Endothelial cell of umbilical vein (primary cell): ENCODE results near the gene AARS2. TPM values are rescaled to one million over a fixed set of nuclear protein-coding genes. Genes with fewer than 3 reads are reported as not detected.
A peak's percentile ranks its signal among the peaks of the same experiment; 100 is the strongest.

ENCODE experiments used
- BruUV-seq: library from RNA; stranded (reverse); fragments of 400-500 nt; replicated peaks from 2 replicates; lab custom pipeline; 2021; lab: Mats Ljungman, UMichigan
- CTCF ChIA-PET: fragments of 300-600, 350-600 bp; sonication (Branson Sonifier 250); formaldehyde crosslinking; loops from one replicate; lab custom pipeline; 2021; ENCODE audit warnings: antibody characterized with exemption, inconsistent platforms; lab: Charles Lee
- POLR2A ChIA-PET: fragments of 300-600, 350-600 bp; sonication (Branson Sonifier 250); formaldehyde crosslinking; loops from one replicate; lab custom pipeline; 2021; ENCODE audit warnings: antibody characterized with exemption, inconsistent platforms; lab: Charles Lee
- DNase-seq: peaks from one replicate; pipeline ENCODE4 v3.0.0-alpha.2; 2011; ENCODE audit warnings: low read depth, low spot score
- FAIRE-seq: peaks from 2 replicates; lab custom pipeline; 2011; peaks lifted over from hg19 to GRCh38; lab: Jason Lieb, UNC
- H2AFZ ChIP-seq: 2 replicates; pipeline ENCODE4 v1.6.0; 2012; ENCODE audit warnings: low read depth, low read length, control low read depth, inconsistent platforms
- H3K27ac ChIP-seq: 2 replicates; pipeline ENCODE4 v1.5.1; 2011; ENCODE audit warnings: low read depth, mild to moderate bottlenecking, control low read depth, low read length, moderate library complexity; ENCODE audit not compliant: insufficient read depth
- H3K27me3 ChIP-seq, 2 experiments: 2 replicates each; pipeline versions ENCODE4 v1.6.0 to v1.6.1; 2011; ENCODE audit warnings: low read length in 2 of 2, mixed read lengths in 1 of 2; ENCODE audit not compliant: control insufficient read depth in 2 of 2, insufficient read depth in 2 of 2
- H3K36me3 ChIP-seq, 2 experiments: 2 replicates in 1 of 2; 3 replicates in 1 of 2; pipeline ENCODE4 v1.5.1; 2011; ENCODE audit warnings: low read length in 2 of 2, mild to moderate bottlenecking in 1 of 2, moderate library complexity in 1 of 2; ENCODE audit not compliant: control insufficient read depth in 2 of 2, insufficient read depth in 2 of 2; ENCODE audit errors: extremely low read depth in 1 of 2
- H3K4me1 ChIP-seq: 3 replicates; pipeline ENCODE4 v1.5.1; 2011; ENCODE audit warnings: mild to moderate bottlenecking, low read length; ENCODE audit not compliant: control insufficient read depth, insufficient read depth; ENCODE audit errors: extremely low read depth
- H3K4me2 ChIP-seq: 2 replicates; pipeline ENCODE4 v1.6.1; 2011; ENCODE audit warnings: low read length, control low read depth, mixed read lengths; ENCODE audit not compliant: insufficient read depth
- H3K4me3 ChIP-seq, 3 experiments: fragments of 200-600 bp in 1 of 3; sonication (generic), shearing (Covaris generic) in 1 of 3; replicated peaks in 1 of 3; 2 replicates each; pipeline ENCODE4 v1.5.1; 2011 to 2016; ENCODE audit warnings: control low read depth in 3 of 3, low read length in 3 of 3, mild to moderate bottlenecking in 2 of 3, inconsistent platforms in 1 of 3, low read depth in 1 of 3, moderate library complexity in 1 of 3; ENCODE audit not compliant: insufficient read depth in 1 of 3
- H3K79me2 ChIP-seq: 2 replicates; pipeline ENCODE4 v1.6.0; 2012; ENCODE audit warnings: low read length, inconsistent platforms; ENCODE audit not compliant: control insufficient read depth, insufficient read depth
- H3K9ac ChIP-seq: replicated peaks from 2 replicates; pipeline ENCODE3; 2011; ENCODE audit warnings: low read length, control low read depth; ENCODE audit not compliant: insufficient read depth; ENCODE audit errors: extremely low read depth
- H3K9me1 ChIP-seq: replicated peaks from 3 replicates; pipeline ENCODE4 v1.6.0; 2011; ENCODE audit warnings: mild to moderate bottlenecking, low read length; ENCODE audit not compliant: control insufficient read depth, insufficient read depth; ENCODE audit errors: extremely low read depth
- H3K9me3 ChIP-seq: replicated peaks from 2 replicates; pipeline ENCODE4 v1.5.1; 2012; ENCODE audit warnings: low read length, inconsistent platforms; ENCODE audit not compliant: control insufficient read depth, insufficient read depth
- H4K20me1 ChIP-seq: replicated peaks from 2 replicates; pipeline ENCODE3; 2011; ENCODE audit warnings: mild to moderate bottlenecking, low read length; ENCODE audit not compliant: control insufficient read depth, insufficient read depth; ENCODE audit errors: extremely low read depth
- CTCF ChIP-seq, 2 donors: IDR thresholded peaks; 1 replicate in 1 of 2; 2 replicates in 1 of 2; pipeline ENCODE4 v1.5.1; 2011; ENCODE audit warnings: low read length in 2 of 2, mild to moderate bottlenecking in 2 of 2, moderate library complexity in 2 of 2, control low read depth in 1 of 2, inconsistent platforms in 1 of 2, low read depth in 1 of 2; ENCODE audit not compliant: insufficient read depth in 1 of 2; ENCODE audit errors: extremely low read depth in 1 of 2
- EZH2 ChIP-seq: IDR thresholded peaks from 2 replicates; pipeline ENCODE4 v1.6.1; 2012; ENCODE audit warnings: borderline replicate concordance, low read depth, mild to moderate bottlenecking, moderate library complexity, low read length, inconsistent platforms; ENCODE audit not compliant: severe bottlenecking
- MAX ChIP-seq: IDR thresholded peaks from 2 replicates; pipeline ENCODE4 v1.6.1; 2011; ENCODE audit not compliant: insufficient read depth, insufficient read length
- MYC ChIP-seq: IDR thresholded peaks from one replicate; pipeline ENCODE4 v1.6.1; 2011; ENCODE audit warnings: mild to moderate bottlenecking, low read depth, low read length
- POLR2A ChIP-seq: IDR thresholded peaks from 2 replicates; pipeline ENCODE4 v1.6.1; 2012; ENCODE audit warnings: low read depth, mild to moderate bottlenecking, control low read depth, low read length
- POLR2AphosphoS5 ChIP-seq: IDR thresholded peaks from 2 replicates; pipeline ENCODE4 v1.6.1; 2012; ENCODE audit warnings: low read depth, mild to moderate bottlenecking, control low read depth, low read length, moderate library complexity; ENCODE audit not compliant: insufficient read depth
- dilution Hi-C: fragments of 300-500 bp; cut with MboI; formaldehyde crosslinking; loops from one replicate; pipeline ENCODE4 v1.15.0; 2019; ENCODE audit warnings: low sequenced_read_pairs; ENCODE audit not compliant: extremely low pct_ligation_motif_present
- intact Hi-C: fragments of 100-400 bp; cut with micrococcal nuclease; formaldehyde crosslinking; loops from one replicate; pipeline ENCODE4 v1.10.0; 2022
- polyA plus RNA-seq, 4 experiments: library from polyadenylated mRNA; depleted of rRNA in 3 of 4; stranded (reverse) in 3 of 4; unstranded in 1 of 4; fragments of >200 nt; gene quantifications; 2 replicates each; pipeline versions ENCODE4 v1.2.1 to v1.2.3, GENCODE V29; 2011 to 2012; ENCODE audit warnings: missing spikeins in 1 of 4
- total RNA-seq: library from RNA; stranded (reverse); gene quantifications from 2 replicates; pipeline ENCODE4 v1.2.3, GENCODE V29; 2021

Gene AARS2
- total and polyA plus RNA-seq, 2 donors (not counting 3 experiments of a cell fraction or from before 2014, with no cell fraction given), result 8.3 to 17.9 TPM

GRCh38 chr6:44265007-44265721 is 48.0 kb downstream of the AARS2 start, which contains the start of gene NFKBIE:
TSS of gene NFKBIE (minus strand) at chr6:44265551. CDS start at chr6:44265346, 205 bp downstream.
- TF ChIP-seq CTCF (IDR thresholded peaks at IDR 0.05; ENCODE audit: extremely low read depth in 1 of 2, insufficient read depth in 1 of 2, low read depth in 1 of 2, low read length in 2 of 2), result peak; percentile 26 to 46
- TF ChIP-seq POLR2AphosphoS5, result peak; percentile 95
- TF ChIP-seq EZH2, result no peak
- TF ChIP-seq MYC, result no peak
- TF ChIP-seq POLR2A, result peak; percentile 92
- peak; percentile 29 for TF ChIP-seq MAX
- ChIA-PET POLR2A (interaction anchor here (1.5 kb wide), 1 partner anchor 18 kb away, joined by 5 read pairs; the partner anchor contains the start of gene HSP90AB1), CTCF (interaction anchor here (0.8 to 6.2 kb wide), 7 partner anchors 18 to 169 kb away, joined by 4 to 154 read pairs (median 4); partner anchors contain the start of gene HSP90AB1)
- Histone ChIP-seq H3K27me3 (peaks cover 11 to 19% of the 10 kb centered on the region in 2 experiments), H3K9ac (peak within 1 kb of the TSS; percentile 68), H3K4me1 (peaks cover 36% of the 10 kb centered on the region), H3K27ac (peak within 1 kb of the TSS; percentile 76), H3K9me3 (no peaks in the 10 kb centered on the region), H3K9me1 (no peaks in the 10 kb centered on the region), H3K4me2 (peak within 1 kb of the TSS; percentile 88), H3K79me2 (peaks cover 26% of the 10 kb centered on the region), H4K20me1 (no peaks in the 10 kb centered on the region), H3K4me3 (peak within 1 kb of the TSS; percentile 37 to 78 (median 63)), H3K36me3 (peaks cover 3 to 6% of the 10 kb centered on the region in 2 experiments), H2AFZ (peak within 1 kb of the TSS; percentile 55)
- TSS peak; percentile 61 for BruUV-seq
- dilution Hi-C loops (no loop called here), intact Hi-C loops (loop anchor here (1.0 to 2.0 kb wide), 2 partner anchors 28 to 122 kb away; partner anchors contain the start of gene CDC5L)
- FAIRE-seq, result peak; percentile 85
- DNase-seq, result peak; percentile 92
